T1000 (cell line): ENCODE results near the gene PIP4K2A.

Experiments
- DNase-seq: peaks from one replicate; lab custom pipeline; 2025; ENCODE audit warnings: mixed read lengths; lab: John Stamatoyannopoulos, UW

Gene PIP4K2A

DNA sequence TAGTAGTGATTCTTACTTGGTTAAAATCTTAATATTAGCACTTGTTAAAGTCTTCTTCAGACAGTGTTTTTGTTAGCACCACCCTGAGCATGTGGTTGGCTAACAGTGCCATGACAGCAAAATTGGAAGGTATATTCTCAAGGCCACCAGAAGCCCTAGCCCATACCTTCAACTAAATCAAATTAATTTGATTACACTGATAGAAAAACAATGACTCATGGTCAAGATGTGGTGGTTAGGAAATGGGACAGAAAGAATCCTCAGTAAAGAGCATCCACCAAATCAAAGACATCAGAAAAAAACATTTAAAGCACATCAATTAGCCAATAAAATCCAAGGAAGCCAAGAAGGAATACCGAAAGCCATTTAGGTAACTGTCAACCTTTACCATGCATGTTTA lies 75.5 kb downstream of the PIP4K2A start:
- no peak for DNase-seq

DNA sequence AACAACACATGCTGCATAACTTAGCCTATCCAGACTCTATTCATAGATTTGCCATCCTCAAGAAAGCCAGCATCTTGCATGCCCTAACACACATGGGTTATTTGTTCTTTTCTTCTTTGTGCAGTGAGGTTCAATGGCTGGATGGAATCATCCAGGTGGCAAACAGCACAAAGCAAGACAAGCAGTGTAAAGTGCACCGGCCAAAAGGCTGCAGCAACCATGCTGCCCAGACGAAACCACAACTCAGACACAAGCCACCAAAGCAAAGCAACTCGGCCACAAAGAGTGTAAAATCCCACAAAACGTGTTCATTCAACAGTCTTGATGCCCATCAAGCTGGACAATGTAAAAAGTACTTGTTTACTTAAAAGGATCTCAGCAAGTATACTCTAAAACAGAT lies 76.9 kb downstream of the PIP4K2A start:
- DNase-seq = no peak

DNA sequence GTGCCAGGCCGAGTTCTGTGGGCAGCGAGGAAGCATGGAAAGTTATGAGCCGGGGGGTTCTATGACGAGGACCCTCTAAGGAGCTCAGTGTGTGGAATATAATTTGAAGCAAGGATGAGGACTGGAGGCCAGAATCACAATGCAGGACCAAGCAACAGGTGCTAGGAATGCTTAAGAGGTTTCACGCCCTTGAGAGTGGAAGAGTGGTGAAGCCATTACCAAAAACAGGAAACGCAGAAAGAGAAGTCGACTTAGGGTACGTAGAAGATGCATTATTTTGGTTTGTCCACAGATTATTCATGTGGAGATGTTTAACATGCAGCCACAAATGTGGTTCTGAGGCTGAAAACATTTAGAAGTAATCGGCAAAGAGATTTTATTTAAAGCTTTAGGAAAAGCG lies 78.7 kb downstream of the PIP4K2A start:
- DNase-seq = no peak

DNA sequence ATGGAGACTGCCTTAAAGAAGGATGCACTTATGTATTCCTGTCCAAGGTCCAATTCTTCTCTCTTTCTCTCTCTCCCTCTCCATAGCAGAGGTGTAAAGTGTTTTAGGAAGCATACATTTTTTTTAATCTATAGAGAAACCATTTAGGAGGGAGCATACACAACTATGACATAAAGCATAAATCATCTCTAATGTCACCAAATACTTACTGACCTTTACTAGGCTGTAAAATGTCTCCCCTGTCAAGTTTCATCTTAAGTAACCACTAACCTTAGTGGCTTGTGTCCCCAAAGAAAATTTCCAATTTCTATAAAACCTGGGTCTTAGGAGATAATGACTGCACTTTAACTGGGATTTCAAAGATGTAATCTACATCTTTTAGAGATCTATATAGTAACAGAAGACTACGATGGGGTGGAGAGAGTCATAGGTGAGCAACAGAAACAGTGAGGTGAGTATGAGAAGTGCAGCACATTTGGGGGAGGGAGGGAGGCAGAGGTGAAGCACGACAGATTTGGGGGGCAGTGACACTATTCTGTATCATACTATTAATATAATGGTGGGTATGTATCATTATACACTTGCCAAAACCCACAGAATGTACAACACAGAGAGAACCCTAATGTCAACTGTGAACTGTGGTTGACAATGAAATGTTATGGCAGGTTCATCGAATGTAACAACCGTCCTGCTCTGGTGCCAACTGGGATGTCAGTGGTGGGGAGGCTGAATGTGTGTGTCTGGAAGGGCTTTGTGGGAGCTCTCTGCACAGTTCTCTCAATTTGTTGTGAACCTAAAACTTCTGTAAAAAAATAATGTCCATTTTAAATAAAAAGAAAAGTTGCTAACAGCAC lies 79.5 kb downstream of the PIP4K2A start:
- no peak for DNase-seq

GRCh38 chr10:22634093-22634492 lies 80.3 kb downstream of the PIP4K2A start:
- no peak for DNase-seq

GRCh38 chr10:22633528-22633927 lies 80.8 kb downstream of the PIP4K2A start:
- DNase-seq = no peak

DNA sequence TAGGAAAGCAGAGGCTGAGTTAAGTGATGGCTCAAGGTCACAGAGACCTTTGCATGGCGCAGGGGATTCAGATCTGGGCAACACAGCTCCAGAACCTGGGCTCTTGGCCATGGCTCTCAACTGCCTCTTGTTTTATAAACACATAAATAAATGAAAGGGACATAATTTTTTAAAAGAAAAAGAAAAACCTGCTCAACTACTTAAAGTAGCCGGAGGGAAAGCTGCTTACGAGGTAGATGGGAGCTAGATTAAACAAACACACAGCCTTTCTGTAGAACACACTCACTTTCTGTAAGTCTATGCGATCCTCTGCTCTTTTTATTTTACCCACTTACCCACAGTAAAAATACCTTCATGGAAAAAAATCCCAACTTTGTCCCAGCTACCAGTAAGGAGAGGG lies 81.3 kb downstream of the PIP4K2A start:
- DNase-seq = no peak

DNA sequence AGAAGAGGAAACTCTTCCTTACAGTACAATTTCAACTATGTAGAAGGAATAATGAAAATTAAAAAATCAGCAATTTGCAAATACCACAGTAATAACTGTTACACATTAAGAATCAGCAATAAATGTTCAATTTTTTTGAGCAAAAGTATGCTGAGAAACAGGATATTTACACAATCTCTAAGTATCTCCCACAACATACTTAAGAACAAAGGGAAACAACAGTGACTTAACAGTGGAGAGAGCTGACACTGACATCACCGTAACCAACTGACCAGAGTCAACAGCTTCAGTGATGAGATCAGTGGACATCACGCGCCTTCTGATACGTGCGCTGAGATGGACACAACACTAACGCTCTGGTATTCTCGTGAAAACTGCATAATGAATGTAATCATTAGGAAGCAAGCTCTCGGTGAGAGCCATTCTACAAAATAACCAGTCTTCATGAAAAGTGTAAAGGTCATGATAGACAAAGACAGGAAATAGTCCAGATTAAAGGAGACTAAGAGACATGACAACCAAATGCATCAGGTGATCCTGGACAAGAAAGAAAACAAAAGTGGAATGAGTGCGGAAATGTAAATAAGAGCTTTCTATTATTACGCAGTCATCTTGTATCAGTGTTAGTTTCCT lies 82.6 kb downstream of the PIP4K2A start:
- DNase-seq = no peak

DNA sequence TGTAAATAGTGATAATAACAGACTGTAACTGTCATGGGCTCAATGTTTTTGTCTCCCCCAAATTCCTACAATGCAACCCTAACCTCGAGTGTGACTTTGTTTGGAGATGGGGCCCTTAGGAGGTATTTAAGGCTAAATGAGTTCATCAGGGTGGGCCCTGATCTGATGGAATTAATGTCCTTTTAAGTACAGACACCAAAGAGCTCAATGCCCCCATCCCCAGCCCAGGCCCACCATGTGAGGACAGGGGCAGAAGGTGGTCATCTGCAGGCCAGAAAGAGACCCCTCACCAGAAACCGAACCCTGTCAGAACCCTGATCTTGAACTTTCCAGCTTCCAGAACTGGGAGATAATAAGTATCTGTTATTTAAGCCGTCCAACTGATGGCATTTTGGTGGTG lies 83.2 kb downstream of the PIP4K2A start:
- DNase-seq = no peak

GRCh38 chr10:22630234-22631174 lies 83.9 kb downstream of the PIP4K2A start:
- no peak for DNase-seq

DNA sequence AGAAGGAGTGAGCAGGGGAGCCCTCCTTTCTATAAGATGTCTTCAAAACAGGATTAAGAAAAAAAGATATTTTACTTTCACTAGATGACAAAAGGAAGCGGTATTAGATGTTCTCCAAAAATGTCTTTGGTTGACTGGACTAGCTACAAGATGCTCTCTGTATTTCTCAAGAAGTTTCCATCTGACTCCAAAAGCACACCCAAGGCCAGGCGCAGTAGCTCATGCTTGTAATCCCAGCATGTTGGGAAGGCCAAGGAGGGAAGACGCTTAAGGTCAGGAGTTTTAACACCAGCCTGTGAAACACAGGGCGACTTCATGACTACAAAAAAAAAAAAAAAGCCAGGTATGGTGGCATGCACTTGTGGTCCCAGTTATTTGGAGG lies 84.5 kb downstream of the PIP4K2A start:
- no peak for DNase-seq

GRCh38 chr10:22629126-22629525 lies 85.3 kb downstream of the PIP4K2A start:
- no peak for DNase-seq

- DNase-seq = no peak
Observed at GRCh38 chr10:22628309-22628708, 86.1 kb downstream of the PIP4K2A start.

DNA sequence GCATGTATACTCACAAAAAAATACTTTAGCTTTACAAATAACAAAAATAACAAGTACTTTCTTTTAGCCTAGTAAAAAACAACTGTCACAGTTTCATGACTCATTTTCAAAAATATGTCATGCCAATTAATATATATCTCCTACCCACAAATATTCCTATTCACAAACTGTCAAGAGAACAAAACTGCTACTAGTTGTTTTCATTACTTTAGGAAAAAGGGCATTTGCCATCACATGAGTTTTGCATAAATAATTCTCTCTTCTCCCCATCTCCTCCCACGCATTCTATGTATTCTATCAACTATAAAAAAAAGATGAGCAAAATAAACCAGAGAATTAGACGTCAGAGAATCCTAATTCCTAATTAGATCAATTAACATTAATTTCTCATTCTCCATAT lies 87.6 kb downstream of the PIP4K2A start:
- DNase-seq = no peak

DNA sequence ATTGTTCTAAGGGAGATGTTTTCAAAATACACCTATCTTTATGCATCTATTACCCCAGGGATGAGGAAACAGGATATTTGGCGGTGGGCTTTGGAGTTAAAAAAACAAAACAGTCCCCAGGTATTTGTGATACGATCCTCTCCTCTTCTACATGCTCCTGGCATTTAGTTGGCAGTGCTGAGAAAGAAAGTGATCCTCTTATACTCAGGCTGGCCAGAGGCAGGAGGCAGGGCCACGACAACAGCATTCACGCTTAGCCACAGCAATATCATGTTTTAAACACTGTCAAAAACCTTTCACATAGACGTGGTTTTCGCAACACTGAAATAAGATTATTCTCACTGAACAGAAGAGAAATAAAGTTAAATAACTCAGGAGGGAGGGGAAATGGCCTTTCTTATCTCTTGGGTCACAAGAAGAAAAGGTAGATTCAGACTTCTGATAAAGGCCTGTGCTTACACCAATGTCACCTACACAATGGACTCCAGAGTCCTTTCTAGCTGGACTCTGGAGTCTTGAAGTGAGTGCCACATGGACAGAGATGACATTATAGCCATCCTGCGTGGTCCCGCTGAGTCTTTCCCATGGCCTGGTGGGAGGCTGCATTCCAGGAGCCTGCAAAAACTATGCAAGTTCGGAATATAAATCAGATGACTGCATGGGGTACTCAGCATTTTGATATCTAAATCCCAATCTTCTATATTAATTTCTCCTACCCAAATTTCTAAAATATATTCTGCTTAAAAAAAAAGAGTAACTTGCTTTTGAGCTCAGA lies 88.7 kb downstream of the PIP4K2A start:
- DNase-seq = no peak

DNA sequence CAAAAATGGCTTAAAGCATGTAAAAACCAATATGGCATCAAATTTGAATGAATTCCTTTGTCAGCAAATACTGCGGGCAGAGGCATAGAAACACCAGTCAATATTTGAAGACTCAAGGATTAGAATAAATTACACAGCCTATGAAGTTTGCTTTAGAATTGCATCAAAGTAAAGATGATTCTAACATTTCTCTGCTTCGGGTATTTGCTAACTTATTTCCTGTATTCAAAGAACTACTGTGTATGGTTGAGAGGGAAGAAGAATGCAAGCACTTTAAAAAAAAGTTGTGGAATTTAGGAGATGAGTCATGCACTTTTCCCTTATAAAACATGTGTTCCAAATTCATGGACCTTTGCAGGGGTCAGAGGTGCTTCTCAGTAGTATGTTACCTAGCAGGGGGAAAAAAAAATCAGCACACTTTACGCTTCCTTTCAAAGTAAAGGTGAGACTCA lies 90.1 kb downstream of the PIP4K2A start:
- DNase-seq = no peak

- no peak for DNase-seq
Observed at GRCh38 chr10:22623633-22624253, 90.6 kb downstream of the PIP4K2A start.

- no peak for DNase-seq
Observed at GRCh38 chr10:22622242-22622806, 92.1 kb downstream of the PIP4K2A start.

- no peak for DNase-seq
Observed at GRCh38 chr10:22621726-22622125, 92.7 kb downstream of the PIP4K2A start.

DNA sequence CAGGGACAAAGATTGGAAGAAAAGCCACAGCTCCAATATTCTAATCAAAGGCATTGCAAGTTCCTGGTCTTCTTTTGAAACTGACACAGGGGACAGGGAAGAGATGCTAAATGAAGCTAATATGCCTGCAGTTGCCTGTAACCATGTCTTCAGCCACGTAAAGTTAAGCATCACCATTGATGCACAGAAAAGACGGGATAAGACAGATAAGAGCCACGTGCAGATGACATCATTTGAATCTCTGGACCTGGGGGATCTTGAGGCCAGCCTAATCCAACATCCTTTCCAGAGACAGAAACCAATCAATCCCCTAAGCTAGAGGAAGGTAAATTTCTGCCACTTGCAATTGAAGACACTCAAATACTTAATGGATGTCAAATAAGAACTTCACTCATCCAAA lies 93.4 kb downstream of the PIP4K2A start:
- DNase-seq = no peak
